Endodermal cell (in vitro differentiated cells): ENCODE measurements around the gene CEP55. TPM values are rescaled to one million over a fixed set of nuclear protein-coding genes. Genes with fewer than 3 reads are reported as not detected.
A peak's percentile ranks its signal among the peaks of the same experiment; 100 is the strongest.

Source experiments
- DNase-seq: peaks from one replicate; pipeline ENCODE4 v3.0.0-alpha.2; 2017
- H3K27ac ChIP-seq: 2 replicates; pipeline ENCODE4 v1.5.1; 2013; ENCODE audit warnings: mild to moderate bottlenecking, low read depth, low read length, moderate library complexity
- H3K27me3 ChIP-seq: 2 replicates; pipeline ENCODE4 v1.6.1; 2013; ENCODE audit warnings: mild to moderate bottlenecking, low read length, moderate library complexity; ENCODE audit not compliant: insufficient read depth, control insufficient read depth, poor library complexity, severe bottlenecking
- H3K36me3 ChIP-seq: 2 replicates; pipeline ENCODE4 v1.7.0; 2013; ENCODE audit warnings: mild to moderate bottlenecking, low read length, moderate library complexity; ENCODE audit not compliant: control insufficient read depth, insufficient read depth
- H3K4me1 ChIP-seq: one replicate; pipeline ENCODE4 v1.7.0; 2013; ENCODE audit warnings: low read length; ENCODE audit not compliant: control insufficient read depth, insufficient read depth
- H3K4me3 ChIP-seq: 2 replicates; pipeline ENCODE4 v1.5.1; 2013; ENCODE audit warnings: mild to moderate bottlenecking, low read length, moderate library complexity
- H3K9ac ChIP-seq: 2 replicates; pipeline ENCODE4 v1.6.1; 2013; ENCODE audit warnings: mild to moderate bottlenecking, low read length, moderate library complexity; ENCODE audit not compliant: poor library complexity, severe bottlenecking; ENCODE audit errors: extremely low read depth
- H3K9me3 ChIP-seq: 2 replicates; pipeline ENCODE4 v1.6.1; 2013; ENCODE audit warnings: mild to moderate bottlenecking, low read length, moderate library complexity; ENCODE audit not compliant: control insufficient read depth
- H3K27ac Mint-ChIP-seq: 2 replicates; pipeline ENCODE4 v1.8.0; 2020; ENCODE audit warnings: mixed read lengths
- H3K27me3 Mint-ChIP-seq: 2 replicates; pipeline ENCODE4 v1.8.0; 2021; ENCODE audit warnings: mild to moderate bottlenecking, mixed read lengths; ENCODE audit not compliant: insufficient read depth
- H3K36me3 Mint-ChIP-seq: 2 replicates; pipeline ENCODE4 v1.8.0; 2020; ENCODE audit warnings: low read depth, mixed read lengths
- H3K4me1 Mint-ChIP-seq: 2 replicates; pipeline ENCODE4 v1.8.0; 2020; ENCODE audit warnings: mixed read lengths
- H3K4me3 Mint-ChIP-seq: 2 replicates; pipeline ENCODE4 v1.8.0; 2020; ENCODE audit warnings: mild to moderate bottlenecking, moderate library complexity, mixed read lengths
- H3K9me3 Mint-ChIP-seq: 2 replicates; pipeline ENCODE4 v1.8.0; 2020; ENCODE audit warnings: mild to moderate bottlenecking, mixed read lengths
- WGBS, 2 experiments: methylation state at CpG; one replicate each; pipeline versions ENCODE4 v1.1.5 to v1.1.7; 2013; ENCODE audit warnings: missing lambda C conversion rate in 2 of 2, mixed read lengths in 1 of 2; ENCODE audit not compliant: insufficient coverage in 1 of 2, insufficient read length in 1 of 2; 5-methylcytosine and 5-hydroxymethylcytosine counted together
- total RNA-seq, 2 donors: library from RNA; stranded (reverse); fragmentation: NEBNext Ultra II Directional in 1 of 2; extraction: Animal tissue kit (Norgen Biotek cat#: 25700) in 1 of 2; gene quantifications; 2 replicates in 1 of 2; 3 replicates in 1 of 2; pipeline ENCODE4 v1.2.1, GENCODE V29; 2021
- TF ChIP-seq, protein P1 (sequence below): fragments of 200-600 bp; sonication (generic); conservative IDR thresholded peaks from 2 replicates; pipeline ENCODE4 v1.5.0; 2021; ENCODE audit warnings: antibody characterized with exemption, mild to moderate bottlenecking

CEP55 gene
- total RNA-seq, 2 donors from 2014 or later = 50.3 to 66.8 TPM

DNA sequence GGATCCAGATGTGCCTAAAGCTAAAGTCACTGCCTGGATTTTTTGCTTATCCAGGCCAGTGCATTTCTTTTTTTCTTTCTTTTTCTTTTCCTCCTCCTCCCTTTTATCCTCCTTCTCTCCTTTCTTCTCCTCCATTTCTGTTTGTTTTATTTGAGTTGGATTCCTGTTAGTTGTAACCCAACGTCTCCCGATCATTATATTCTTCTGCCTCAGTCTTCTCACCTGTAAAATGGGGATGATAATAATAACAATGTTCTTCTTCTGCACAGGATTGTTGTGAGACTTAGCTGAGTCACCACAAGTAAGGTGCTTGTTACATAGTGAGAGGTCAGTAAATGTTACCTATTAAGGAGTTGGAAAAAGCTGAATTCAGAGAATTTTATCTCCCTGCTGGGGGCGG is 56.4 kb downstream of the CEP55 start:
- Mint-ChIP-seq H3K27ac (no peak overlapping the region), H3K36me3 (no peaks in the 10 kb centered on the region), H3K4me1 (peaks cover 4% of the 10 kb centered on the region), H3K9me3 (no peaks in the 10 kb centered on the region), H3K27me3 (peaks cover 8% of the 10 kb centered on the region), H3K4me3 (no peak overlapping the region)
- Histone ChIP-seq H3K36me3 (no peaks in the 10 kb centered on the region), H3K9ac (no peak overlapping the region), H3K4me1 (no peaks in the 10 kb centered on the region), H3K27me3 (no peaks in the 10 kb centered on the region), H3K9me3 (no peaks in the 10 kb centered on the region), H3K27ac (no peak overlapping the region), H3K4me3 (no peak overlapping the region)
- peak; percentile 4 for DNase-seq
- TF ChIP-seq, protein P1, sequence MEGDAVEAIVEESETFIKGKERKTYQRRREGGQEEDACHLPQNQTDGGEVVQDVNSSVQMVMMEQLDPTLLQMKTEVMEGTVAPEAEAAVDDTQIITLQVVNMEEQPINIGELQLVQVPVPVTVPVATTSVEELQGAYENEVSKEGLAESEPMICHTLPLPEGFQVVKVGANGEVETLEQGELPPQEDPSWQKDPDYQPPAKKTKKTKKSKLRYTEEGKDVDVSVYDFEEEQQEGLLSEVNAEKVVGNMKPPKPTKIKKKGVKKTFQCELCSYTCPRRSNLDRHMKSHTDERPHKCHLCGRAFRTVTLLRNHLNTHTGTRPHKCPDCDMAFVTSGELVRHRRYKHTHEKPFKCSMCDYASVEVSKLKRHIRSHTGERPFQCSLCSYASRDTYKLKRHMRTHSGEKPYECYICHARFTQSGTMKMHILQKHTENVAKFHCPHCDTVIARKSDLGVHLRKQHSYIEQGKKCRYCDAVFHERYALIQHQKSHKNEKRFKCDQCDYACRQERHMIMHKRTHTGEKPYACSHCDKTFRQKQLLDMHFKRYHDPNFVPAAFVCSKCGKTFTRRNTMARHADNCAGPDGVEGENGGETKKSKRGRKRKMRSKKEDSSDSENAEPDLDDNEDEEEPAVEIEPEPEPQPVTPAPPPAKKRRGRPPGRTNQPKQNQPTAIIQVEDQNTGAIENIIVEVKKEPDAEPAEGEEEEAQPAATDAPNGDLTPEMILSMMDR = peak; percentile 5
- 80 to 100% methylated on average over 1 of the region's 3 CpGs for WGBS, 2 experiments

GRCh38 chr10:93553482-93554315 is 57.3 kb downstream of the CEP55 start:
- Mint-ChIP-seq H3K4me1 (peaks cover 4% of the 10 kb centered on the region), H3K9me3 (no peaks in the 10 kb centered on the region), H3K4me3 (no peak overlapping the region), H3K36me3 (no peaks in the 10 kb centered on the region), H3K27me3 (peaks cover 9% of the 10 kb centered on the region), H3K27ac (no peak overlapping the region)
- TF ChIP-seq, protein P1 = no peak
- Histone ChIP-seq H3K9ac (no peak overlapping the region), H3K27me3 (no peaks in the 10 kb centered on the region), H3K27ac (no peak overlapping the region), H3K36me3 (no peaks in the 10 kb centered on the region), H3K4me1 (no peaks in the 10 kb centered on the region), H3K4me3 (no peak overlapping the region), H3K9me3 (no peaks in the 10 kb centered on the region)
- 92 to 93% methylated on average over 4 to 8 of the region's 8 CpGs for WGBS, 2 experiments
- peak; percentile 38 for DNase-seq

- Histone ChIP-seq H3K9ac (no peak overlapping the region), H3K4me3 (no peak overlapping the region), H3K4me1 (no peaks in the 10 kb centered on the region), H3K9me3 (no peaks in the 10 kb centered on the region), H3K27ac (no peak overlapping the region), H3K27me3 (no peaks in the 10 kb centered on the region), H3K36me3 (no peaks in the 10 kb centered on the region)
- Mint-ChIP-seq H3K27ac (no peak overlapping the region), H3K36me3 (no peaks in the 10 kb centered on the region), H3K4me1 (peaks cover 4% of the 10 kb centered on the region), H3K9me3 (peaks cover under 1% of the 10 kb centered on the region), H3K4me3 (no peak overlapping the region), H3K27me3 (peaks cover 9% of the 10 kb centered on the region)
- no peak for DNase-seq
- 91 to 100% methylated on average over 1 of the region's 1 CpG for WGBS, 2 experiments
- TF ChIP-seq, protein P1 = no peak
These were observed 57.9 kb downstream of the CEP55 start for GRCh38 chr10:93554316-93554663.
